Renal cortical epithelial cell (primary cell): ENCODE results near the gene CCDC182. TPM values are rescaled to one million over a fixed set of nuclear protein-coding genes. Genes with fewer than 3 reads are reported as not detected.

ENCODE experiments used
- DNase-seq: peaks from one replicate; pipeline ENCODE4 v3.0.0-alpha.2; 2011; ENCODE audit warnings: low read depth
- total RNA-seq: library from RNA; depleted of rRNA; stranded (reverse); fragments of >200 nt; gene quantifications from 2 replicates; pipeline ENCODE4 v1.2.3, GENCODE V29; 2014

Gene CCDC182
- total RNA-seq, 1 donor from 2014 or later = not detected

GRCh38 chr17:57697891-57698711 is 47.0 kb downstream of the CCDC182 start:
- DNase-seq = no peak

GRCh38 chr17:57697197-57697596 is 47.9 kb downstream of the CCDC182 start:
- DNase-seq = no peak

- no peak for DNase-seq
Observed at GRCh38 chr17:57696050-57696449, 49.0 kb downstream of the CCDC182 start.

Other genes starting within 250 kb of the CCDC182 start
- 20.2 and 58.9 TPM in 2 replicates for gene MRPS23, start 104.7 kb upstream of the CCDC182 start, total RNA-seq
- 10.1 and 20.1 TPM in 2 replicates for gene CUEDC1, start 210.1 kb upstream of the CCDC182 start, total RNA-seq
- 45.8 and 79.1 TPM in 2 replicates for gene VEZF1, start 243.0 kb upstream of the CCDC182 start, total RNA-seq